Esophagus (tissue), 2 donors: ENCODE measurements around the gene NPS. TPM values are rescaled to one million over a fixed set of nuclear protein-coding genes. Genes with fewer than 3 reads are reported as not detected.

Experiments
- H3K27ac ChIP-seq, 2 donors: one replicate each; pipeline ENCODE4 v1.5.1; 2013; ENCODE audit warnings: low read depth in 2 of 2, mild to moderate bottlenecking in 2 of 2, inconsistent platforms in 1 of 2, low read length in 1 of 2, moderate library complexity in 1 of 2
- H3K27me3 ChIP-seq, 2 donors: one replicate each; pipeline ENCODE4 v1.6.1; 2013; ENCODE audit warnings: low read length in 2 of 2, control low read depth in 1 of 2, mild to moderate bottlenecking in 1 of 2; ENCODE audit not compliant: insufficient read depth in 2 of 2, control insufficient read depth in 1 of 2
- H3K36me3 ChIP-seq, 2 donors: one replicate each; pipeline ENCODE4 v1.6.1; 2013; ENCODE audit warnings: low read length in 1 of 2; ENCODE audit not compliant: control insufficient read depth in 2 of 2, insufficient read depth in 2 of 2
- H3K4me1 ChIP-seq, 2 donors: one replicate each; pipeline ENCODE4 v1.6.1; 2013; ENCODE audit warnings: low read length in 1 of 2; ENCODE audit not compliant: control insufficient read depth in 2 of 2, insufficient read depth in 2 of 2
- H3K4me3 ChIP-seq, 2 donors: one replicate each; pipeline ENCODE4 v1.5.1; 2013; ENCODE audit warnings: low read length in 2 of 2, mild to moderate bottlenecking in 2 of 2, low read depth in 1 of 2, moderate library complexity in 1 of 2
- H3K9me3 ChIP-seq, 2 donors: one replicate each; pipeline ENCODE4 v1.6.1; 2013; ENCODE audit warnings: mild to moderate bottlenecking in 2 of 2, low read depth in 1 of 2, low read length in 1 of 2, moderate library complexity in 1 of 2; ENCODE audit not compliant: control insufficient read depth in 2 of 2, insufficient read depth in 1 of 2
- WGBS, 2 donors: extraction: QIAGEN DNeasy Blood & Tissue Kit; methylation state at CpG; one replicate each; pipeline ENCODE4 v1.1.7; 2013; 5-methylcytosine and 5-hydroxymethylcytosine counted together
- polyA plus RNA-seq, 2 donors: library from polyadenylated mRNA; stranded (reverse); fragments of 200-250 nt; gene quantifications; one replicate each; pipeline ENCODE4 v1.2.3, GENCODE V29; 2013
- donor health status: healthy with polysubstance abuse.
- donor health status: Bipolar disorder and iron deficiency.

NPS gene
- polyA plus RNA-seq, 2 donors = not detected

DNA sequence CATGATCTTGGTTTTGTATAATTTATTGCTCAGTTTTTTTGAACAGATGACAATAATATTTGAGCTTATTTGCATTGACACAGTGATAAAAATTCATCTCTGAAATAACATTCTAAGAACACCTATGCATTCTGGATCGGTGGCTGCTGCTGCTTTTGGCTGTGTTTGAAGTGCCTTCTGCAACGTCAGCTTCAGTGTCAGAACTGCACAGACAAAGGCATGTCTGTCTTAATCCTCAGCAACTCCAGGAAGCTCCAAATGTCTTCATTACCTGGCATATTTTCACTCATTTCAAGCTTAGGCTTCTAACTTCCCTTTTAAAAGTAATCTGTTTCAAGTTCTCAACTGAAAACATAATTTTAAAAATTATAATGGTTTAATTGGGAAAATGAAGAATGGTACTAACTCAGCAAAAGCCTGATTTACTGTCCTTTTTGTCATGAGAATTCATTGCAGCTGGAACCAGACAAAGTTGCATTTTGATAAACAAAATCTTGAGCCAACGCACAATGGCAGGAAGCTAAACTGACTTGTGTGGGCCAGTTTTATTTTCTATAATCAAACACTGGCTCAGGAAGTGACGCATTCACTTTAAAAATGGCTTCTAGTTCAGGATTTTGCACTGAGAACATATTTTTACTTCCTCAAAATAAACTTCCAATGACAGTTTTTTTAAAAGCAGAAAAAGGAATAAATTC lies 38.7 kb downstream of the NPS start:
- H3K27ac ChIP-seq = no peak overlapping the region
- H3K36me3 ChIP-seq = no peaks in the 10 kb centered on the region
- H3K4me3 ChIP-seq = no peak overlapping the region
- H3K27me3 ChIP-seq = no peaks in the 10 kb centered on the region
- H3K9me3 ChIP-seq = peaks cover 0 to 5% of the 10 kb centered on the region in 2 donors
- whole genome bisulfite sequencing, 2 donors = 34 to 47% methylated on average over 4 of the region's 4 CpGs
- no peaks in the 10 kb centered on the region for H3K4me1 ChIP-seq

DNA sequence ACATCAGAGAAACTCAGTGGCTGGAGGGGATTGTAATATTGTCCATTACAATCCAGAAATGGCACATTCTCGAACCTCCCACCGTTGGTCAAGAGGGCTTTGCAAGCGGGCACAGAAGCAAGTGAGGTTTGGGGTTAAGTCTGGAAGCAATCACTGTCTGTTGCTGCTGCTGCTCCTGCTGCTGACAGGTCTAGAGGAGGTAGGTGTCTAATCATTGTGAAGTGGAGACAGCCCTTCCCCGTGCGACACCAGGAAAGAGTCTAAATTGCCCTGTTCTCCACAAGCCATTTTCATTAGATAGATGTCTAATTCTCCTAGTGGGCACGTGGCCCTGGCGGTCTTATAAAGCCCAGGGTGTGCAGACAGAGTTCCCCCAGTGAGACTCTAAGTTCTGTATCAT lies 43.5 kb downstream of the NPS start:
- 70 to 74% methylated on average over 7 of the region's 7 CpGs for WGBS, 2 donors
- H3K4me3 ChIP-seq = no peak overlapping the region
- H3K4me1 ChIP-seq = no peaks in the 10 kb centered on the region
- no peaks in the 10 kb centered on the region for H3K9me3 ChIP-seq
- H3K36me3 ChIP-seq = no peaks in the 10 kb centered on the region
- no peaks in the 10 kb centered on the region for H3K27me3 ChIP-seq
- no peak overlapping the region for H3K27ac ChIP-seq

DNA sequence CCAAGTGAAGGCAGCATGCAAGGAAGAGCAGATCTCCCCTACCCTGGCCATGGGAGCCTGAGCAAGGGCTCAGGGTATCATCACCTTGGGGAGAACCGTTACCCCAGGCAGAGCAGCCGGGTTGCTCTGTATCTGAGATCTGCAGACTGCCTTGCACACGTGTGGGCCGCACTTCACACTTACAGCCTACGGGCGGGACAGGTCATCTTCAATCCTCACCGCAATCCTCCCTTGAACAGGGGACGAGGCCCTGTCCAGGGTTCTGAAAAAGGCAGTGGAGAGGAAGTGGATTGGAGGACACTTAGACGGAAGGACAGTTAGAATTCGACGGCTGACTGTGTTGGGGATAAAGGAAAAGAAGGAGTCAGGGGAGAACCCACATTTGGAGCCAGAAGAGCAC lies 51.4 kb downstream of the NPS start:
- 37 to 38% methylated on average over 11 of the region's 11 CpGs for WGBS, 2 donors

More for the DNA sequence above, 51.4 kb downstream of the NPS start:
- Histone ChIP-seq H3K27ac (no peak overlapping the region), H3K4me3 (no peak overlapping the region), H3K4me1 (no peaks in the 10 kb centered on the region), H3K36me3 (no peaks in the 10 kb centered on the region), H3K9me3 (peaks cover 0 to 3% of the 10 kb centered on the region in 2 donors), H3K27me3 (no peaks in the 10 kb centered on the region)

Other genes with a start within 250 kb of the NPS start
- gene FOXI2, start 187.9 kb downstream of the NPS start, polyA plus RNA-seq = under 1 TPM; 0.45 to 0.84 TPM